Epithelial cell of proximal tubule (primary cell): ENCODE results near the gene RAB41. TPM values are rescaled to one million over a fixed set of nuclear protein-coding genes. Genes with fewer than 3 reads are reported as not detected.
"Not testable (repeated sequence)": the region's sequence is repeated elsewhere in the genome, so short reads cannot be mapped to it uniquely, and the experiment has no call there.

Experiments used
- DNase-seq: peaks from one replicate; pipeline ENCODE4 v3.0.0-alpha.2; 2011; ENCODE audit warnings: low read depth
- H3K4me3 ChIP-seq: 2 replicates; pipeline ENCODE4 v1.5.1; 2011; ENCODE audit warnings: low read depth, mild to moderate bottlenecking, low read length
- CTCF ChIP-seq: conservative IDR thresholded peaks from 2 replicates; pipeline ENCODE4 v1.5.1; 2012; ENCODE audit warnings: low read depth, mild to moderate bottlenecking, low read length
- total RNA-seq: library from RNA; depleted of rRNA; stranded (reverse); fragments of >200 nt; gene quantifications from 2 replicates; pipeline ENCODE4 v1.2.3, GENCODE V29; 2015

RAB41 gene
- not detected in 2 replicates for total RNA-seq

- H3K4me3 ChIP-seq: no peak within 1 kb of the TSS
- DNase-seq: no peak
- no peak for TF ChIP-seq CTCF
Measured at GRCh38 chrX:70281951-70282350, at the start of gene RAB41. Gene RAB41, plus strand, starts transcription at chrX:70282172. Its CDS starts 46 bp downstream, at chrX:70282218.

- no peak within 1 kb of the TSS for H3K4me3 ChIP-seq
- DNase-seq: no peak
- no peak for TF ChIP-seq CTCF
Measured at GRCh38 chrX:70234355-70234754, 47.6 kb upstream of the RAB41 start, which contains the start of gene AWAT1. Gene AWAT1, plus strand, starts transcription at chrX:70234655. Its CDS starts 41 bp downstream, at chrX:70234696.

GRCh38 chrX:70240751-70241150 is 41.2 kb upstream of the RAB41 start:
- no peak for DNase-seq
- no peak for TF ChIP-seq CTCF
- no peak overlapping the region for H3K4me3 ChIP-seq

GRCh38 chrX:70241501-70241900 is 40.5 kb upstream of the RAB41 start:
- no peak for TF ChIP-seq CTCF
- H3K4me3 ChIP-seq: no peak overlapping the region
- DNase-seq: no peak

- not testable (repeated sequence) for DNase-seq, H3K4me3 ChIP-seq
Measured at GRCh38 chrX:70243601-70244000, 38.4 kb upstream of the RAB41 start.

GRCh38 chrX:70244881-70245280 is 37.1 kb upstream of the RAB41 start:
- no peak overlapping the region for H3K4me3 ChIP-seq
- no peak for TF ChIP-seq CTCF
- no peak for DNase-seq

- no peak for DNase-seq
- no peak for TF ChIP-seq CTCF
- no peak overlapping the region for H3K4me3 ChIP-seq
Measured at GRCh38 chrX:70247252-70247651, 34.7 kb upstream of the RAB41 start.

- no peak for DNase-seq
- TF ChIP-seq CTCF: no peak
- H3K4me3 ChIP-seq: no peak overlapping the region
Measured at GRCh38 chrX:70252491-70252890, 29.5 kb upstream of the RAB41 start.
